Neural progenitor cell (in vitro differentiated cells): ENCODE results near the gene PNCK.

ENCODE experiments used
- EZH2 ChIP-seq: fragments of 200-600 bp; sonication (generic); IDR thresholded peaks from 2 replicates; pipeline ENCODE4 v1.6.1; 2017; ENCODE audit warnings: antibody characterized with exemption, mild to moderate bottlenecking, moderate library complexity
- TF ChIP-seq, protein P1 (sequence below): fragments of 200-600 bp; sonication (generic); IDR thresholded peaks from 2 replicates; pipeline ENCODE4 v1.5.1; 2017; ENCODE audit warnings: antibody characterized with exemption, mild to moderate bottlenecking

GRCh38 chrX:153717445-153717844 lies 43.8 kb upstream of the PNCK start:
- TF ChIP-seq, protein P1, sequence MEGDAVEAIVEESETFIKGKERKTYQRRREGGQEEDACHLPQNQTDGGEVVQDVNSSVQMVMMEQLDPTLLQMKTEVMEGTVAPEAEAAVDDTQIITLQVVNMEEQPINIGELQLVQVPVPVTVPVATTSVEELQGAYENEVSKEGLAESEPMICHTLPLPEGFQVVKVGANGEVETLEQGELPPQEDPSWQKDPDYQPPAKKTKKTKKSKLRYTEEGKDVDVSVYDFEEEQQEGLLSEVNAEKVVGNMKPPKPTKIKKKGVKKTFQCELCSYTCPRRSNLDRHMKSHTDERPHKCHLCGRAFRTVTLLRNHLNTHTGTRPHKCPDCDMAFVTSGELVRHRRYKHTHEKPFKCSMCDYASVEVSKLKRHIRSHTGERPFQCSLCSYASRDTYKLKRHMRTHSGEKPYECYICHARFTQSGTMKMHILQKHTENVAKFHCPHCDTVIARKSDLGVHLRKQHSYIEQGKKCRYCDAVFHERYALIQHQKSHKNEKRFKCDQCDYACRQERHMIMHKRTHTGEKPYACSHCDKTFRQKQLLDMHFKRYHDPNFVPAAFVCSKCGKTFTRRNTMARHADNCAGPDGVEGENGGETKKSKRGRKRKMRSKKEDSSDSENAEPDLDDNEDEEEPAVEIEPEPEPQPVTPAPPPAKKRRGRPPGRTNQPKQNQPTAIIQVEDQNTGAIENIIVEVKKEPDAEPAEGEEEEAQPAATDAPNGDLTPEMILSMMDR = no peak
- no peak for TF ChIP-seq EZH2
